Erythroblast (primary cell): ENCODE results near the gene THEM5.
A peak's percentile ranks its signal among the peaks of the same experiment; 100 is the strongest.

ENCODE experiments used
- DNase-seq, 2 experiments: peaks; one replicate each; lab custom pipeline; 2025; lab: John Stamatoyannopoulos, UW
- GATA1 ChIP-seq: IDR thresholded peaks from 2 replicates; pipeline ENCODE4 v1.6.1; 2011; ENCODE audit warnings: low read depth, mild to moderate bottlenecking, control low read depth, low read length, moderate library complexity
- POLR2A ChIP-seq: IDR thresholded peaks from 2 replicates; pipeline ENCODE4 v1.6.1; 2011; ENCODE audit warnings: mild to moderate bottlenecking, low read length

THEM5 gene

DNA sequence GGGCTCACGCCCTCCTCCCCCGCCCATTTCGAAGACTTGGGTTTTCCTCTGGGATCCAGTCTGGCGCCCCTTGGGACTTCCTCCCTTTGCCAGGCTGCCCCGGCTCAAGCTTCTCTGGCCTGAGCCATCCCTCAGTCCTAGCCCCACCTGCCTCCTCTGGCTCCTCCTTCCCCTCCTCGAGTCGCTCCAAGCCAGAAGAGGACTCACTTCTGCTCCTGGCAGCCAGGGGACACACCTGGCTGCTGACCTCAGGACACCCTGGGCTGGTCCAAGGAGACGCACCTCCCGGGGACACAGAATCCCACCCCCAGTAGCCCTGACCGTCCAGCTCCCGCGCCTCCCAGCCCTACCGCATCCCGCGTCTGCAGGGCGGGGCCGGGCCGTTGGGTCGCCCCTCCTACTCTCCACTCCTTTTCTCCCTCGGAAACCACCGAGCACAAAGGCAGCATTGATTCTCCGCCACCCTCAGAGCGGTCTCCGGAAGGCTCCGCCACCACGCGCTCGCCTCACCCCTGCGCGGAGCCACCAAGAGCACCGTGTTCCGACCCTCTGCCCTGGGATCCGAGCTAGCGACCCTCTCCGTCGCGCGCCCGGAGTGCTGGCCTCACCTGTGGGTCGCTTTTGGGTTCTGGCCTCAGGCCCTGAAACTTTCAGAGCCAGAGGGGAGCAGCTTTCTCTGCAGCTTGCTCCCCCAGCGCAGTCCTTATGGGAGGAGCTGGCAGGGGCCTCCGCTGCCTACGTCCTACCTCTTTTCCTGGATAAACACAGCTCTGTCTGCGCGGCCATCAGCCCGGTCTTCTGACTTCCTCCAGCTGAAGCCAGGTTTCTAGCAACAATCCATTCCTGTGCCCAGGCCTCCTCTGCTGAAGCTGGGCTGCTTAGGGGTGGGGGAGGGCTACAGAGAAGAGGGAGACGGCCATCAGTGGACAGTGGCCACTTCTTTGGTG lies 13.8 kb downstream of the THEM5 start, which contains the start of gene C2CD4D:
TSS of gene C2CD4D (minus strand) at position 364 of the 947 bp plus-strand sequence. CDS start 831 bp downstream, outside the sequence.
- TF ChIP-seq POLR2A (no peak), GATA1 (no peak)
- no peak for DNase-seq

DNA sequence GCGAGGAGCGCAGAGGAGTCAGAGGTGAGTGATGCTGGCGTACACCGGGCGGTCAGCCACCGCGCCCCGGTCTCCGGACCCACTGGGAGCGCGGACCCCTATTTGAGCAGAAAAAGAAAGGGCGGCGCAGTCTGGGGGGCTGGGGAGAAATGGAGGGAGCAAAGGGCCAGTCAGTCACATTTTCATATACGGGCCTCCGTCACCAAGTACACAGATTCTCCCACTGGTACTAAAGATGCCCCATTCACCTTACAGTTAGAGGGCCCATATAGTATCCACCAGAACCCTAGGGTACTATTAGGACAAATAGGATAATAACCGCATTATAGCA lies 14.5 kb downstream of the THEM5 start:
- no peak for DNase-seq
- TF ChIP-seq GATA1 (no peak), POLR2A (no peak)

DNA sequence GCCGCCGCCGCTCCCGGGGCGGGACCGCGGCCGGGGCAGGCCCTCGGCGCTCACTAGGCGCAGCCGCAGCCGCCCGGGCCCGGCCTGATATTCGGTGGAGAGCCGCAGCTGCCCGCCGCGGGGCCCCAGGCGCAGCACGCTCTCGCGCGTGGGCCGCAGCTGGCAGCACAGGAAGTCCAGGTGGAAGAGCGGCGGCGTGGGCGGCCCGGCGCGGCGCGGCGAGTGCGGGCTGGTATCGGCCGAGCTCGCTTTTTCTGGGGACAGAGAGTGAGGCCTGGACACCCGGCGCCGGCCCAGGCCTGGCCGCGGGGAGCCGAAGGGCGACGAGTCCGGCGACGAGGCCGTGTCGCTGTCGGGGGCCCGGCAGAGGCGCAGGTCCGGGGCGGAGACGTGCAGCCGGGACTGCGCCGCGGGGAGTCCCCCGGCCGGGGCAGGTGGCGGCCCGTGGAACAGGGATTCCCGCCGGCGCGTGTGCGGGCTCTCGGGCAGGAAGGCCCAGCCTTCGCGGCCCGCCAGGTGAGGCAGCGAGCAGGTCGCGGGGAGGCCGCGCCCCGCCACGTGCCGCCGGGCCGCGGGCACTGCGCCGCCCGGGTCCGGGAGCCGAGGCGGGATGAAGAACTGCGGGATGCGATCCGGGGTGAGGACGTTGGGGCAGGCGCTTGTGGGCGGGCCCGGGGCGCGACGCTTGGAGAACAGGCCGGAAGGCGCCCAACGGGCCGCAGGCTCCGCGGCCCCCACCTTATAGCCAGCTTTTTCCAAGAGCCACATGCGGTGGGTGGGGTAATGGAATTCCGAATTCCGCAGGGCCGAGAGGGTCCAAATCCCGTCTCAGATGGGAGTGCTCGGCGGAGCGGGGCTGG lies 15.1 kb downstream of the THEM5 start:
- no peak for TF ChIP-seq GATA1
- TF ChIP-seq POLR2A = no peak
- peak; percentile 17 to 18 for DNase-seq

DNA sequence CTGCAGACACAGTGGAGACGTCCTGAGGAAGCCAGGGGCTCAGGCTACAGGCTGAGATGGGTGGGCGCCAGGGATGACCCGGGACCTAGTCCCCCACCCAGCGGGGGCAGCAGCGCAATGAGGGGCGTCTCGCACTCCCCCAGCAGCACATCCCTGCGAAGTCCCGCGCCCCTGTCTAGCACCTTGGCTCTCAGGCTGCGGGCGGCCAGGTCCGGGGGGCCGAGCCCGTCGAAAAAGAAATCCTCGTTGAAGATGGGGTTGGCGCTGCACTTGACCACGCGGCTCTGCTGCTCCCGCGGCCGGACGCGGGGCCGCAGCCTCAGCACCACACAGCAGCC lies 15.7 kb downstream of the THEM5 start:
- DNase-seq = no peak
- TF ChIP-seq POLR2A (no peak), GATA1 (no peak)

DNA sequence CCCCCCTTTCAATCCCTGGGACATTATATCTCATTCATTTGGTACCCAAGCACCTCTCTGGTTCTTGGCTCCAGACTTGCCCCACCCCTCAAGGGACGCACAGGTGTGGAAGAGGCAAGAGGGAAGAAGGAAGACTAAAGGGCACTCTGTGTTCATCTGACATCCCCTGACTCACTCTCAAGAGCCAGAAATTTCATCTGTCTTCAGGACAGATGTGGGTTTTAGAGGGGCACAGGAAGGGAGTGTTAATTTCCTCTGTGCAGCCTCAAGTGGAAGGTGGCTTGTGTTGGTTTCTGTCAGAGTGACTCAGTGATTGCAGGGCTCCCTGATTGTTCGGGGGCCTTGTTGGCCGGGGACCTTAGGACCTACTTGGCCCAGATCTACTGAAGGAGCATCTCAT lies 16.3 kb downstream of the THEM5 start:
- no peak for TF ChIP-seq GATA1
- TF ChIP-seq POLR2A = no peak
- DNase-seq = no peak

DNA sequence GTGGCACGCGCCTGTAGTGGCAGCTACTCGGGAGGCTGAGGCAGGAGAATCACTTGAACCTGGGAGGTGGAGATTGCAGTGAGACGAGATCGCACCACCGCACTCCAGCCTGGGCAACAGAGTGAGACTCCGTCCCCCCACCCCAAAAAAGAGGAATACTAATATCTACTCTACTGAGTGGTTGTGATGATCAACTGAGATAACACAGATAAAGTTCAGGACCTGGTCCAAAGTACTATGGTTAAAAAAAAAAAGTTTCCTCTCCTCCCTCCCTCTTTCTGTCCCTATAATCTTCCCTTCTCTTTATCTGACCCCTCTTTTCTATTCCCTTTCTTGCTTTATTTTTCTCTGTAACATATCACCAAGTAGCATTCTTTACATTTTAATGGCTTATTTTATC lies 17.9 kb downstream of the THEM5 start:
- no peak for DNase-seq
- TF ChIP-seq GATA1 (no peak), POLR2A (no peak)

DNA sequence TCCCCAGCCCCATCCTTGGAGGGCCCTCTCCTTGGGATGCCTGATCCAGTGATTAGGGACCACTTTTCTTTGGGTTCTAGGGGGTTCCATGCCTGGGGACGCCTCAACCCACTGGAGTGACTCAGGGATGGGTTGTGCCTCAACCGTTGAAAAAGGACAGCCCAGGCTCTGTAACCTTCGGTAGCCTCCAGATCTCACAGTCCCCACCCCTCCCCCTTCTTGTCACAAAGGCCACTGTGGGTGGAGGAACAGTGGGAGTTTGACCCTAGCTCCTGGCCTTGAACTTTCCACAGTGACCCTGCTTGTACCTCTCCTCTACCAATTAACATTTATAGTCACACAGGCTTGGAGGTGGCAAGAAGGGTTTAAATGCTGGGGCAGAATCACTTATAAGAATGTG lies 19.3 kb downstream of the THEM5 start:
- TF ChIP-seq POLR2A (no peak), GATA1 (no peak)
- no peak for DNase-seq

DNA sequence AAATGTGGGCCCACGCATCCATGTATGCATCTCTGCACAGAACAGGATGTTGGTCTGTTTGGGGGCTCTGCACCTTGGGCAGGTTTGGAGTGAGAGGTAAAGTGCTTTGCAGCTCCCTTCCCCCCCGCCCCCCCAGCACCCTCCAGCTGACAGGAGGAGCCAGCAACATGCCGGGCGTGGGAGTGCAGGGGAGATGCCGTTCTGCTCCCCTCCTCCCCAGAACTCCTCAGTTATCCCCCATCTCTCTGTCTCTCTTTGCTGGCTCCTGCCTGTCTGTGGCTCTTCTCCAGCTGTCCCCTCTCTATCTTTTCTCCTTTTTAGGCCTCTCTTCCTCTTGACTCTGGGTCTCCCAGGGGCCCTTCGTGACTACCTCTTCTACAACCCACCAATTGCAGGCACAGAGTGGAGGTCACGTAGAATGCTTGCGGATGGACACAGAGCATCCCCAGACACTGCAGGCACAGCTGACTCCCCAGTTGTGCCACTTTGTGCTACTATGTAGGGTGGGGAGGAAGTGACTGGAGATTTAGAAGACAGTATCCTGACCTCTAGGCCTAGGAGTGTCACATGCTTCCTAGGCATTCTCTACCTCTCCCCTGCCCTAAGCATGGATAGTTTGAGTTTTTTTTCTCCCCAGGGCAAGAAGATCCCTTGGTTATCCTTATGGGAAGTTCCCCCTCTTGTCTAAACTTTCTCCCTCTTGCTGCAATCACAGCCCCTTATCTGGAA lies 20.2 kb downstream of the THEM5 start:
- DNase-seq = no peak

GRCh38 chr1:151832318-151832980 lies 21.1 kb downstream of the THEM5 start:
- TF ChIP-seq POLR2A = no peak
- TF ChIP-seq GATA1 = no peak
- DNase-seq = no peak

More for the DNA sequence above, 20.2 kb downstream of the THEM5 start:
- TF ChIP-seq POLR2A = no peak
- TF ChIP-seq GATA1 = no peak

DNA sequence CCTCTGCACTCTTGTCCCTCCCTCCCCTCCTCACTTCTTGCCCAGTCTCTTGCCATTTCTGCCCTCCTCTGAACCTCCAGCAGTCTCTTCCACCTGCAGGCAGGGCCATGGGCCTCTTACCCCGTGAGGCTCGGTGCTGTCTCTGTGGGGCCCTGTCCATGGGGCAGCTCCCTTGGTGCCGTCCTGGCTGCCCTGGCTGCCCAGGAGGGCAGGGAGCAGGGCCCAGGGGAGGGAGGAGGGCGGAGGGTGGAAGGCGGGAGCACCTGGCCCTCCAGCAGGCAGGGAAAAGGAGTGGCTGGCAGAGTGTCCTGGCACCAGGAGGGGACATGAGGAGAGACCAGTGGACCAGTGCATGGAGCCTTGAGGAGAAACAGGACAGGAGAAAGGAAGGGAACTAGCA lies 21.9 kb downstream of the THEM5 start, which contains the start of gene RORC:
TSS of gene RORC (minus strand) at position 198 of the 400 bp plus-strand sequence. CDS start at position 160, 38 bp downstream.
- no peak for TF ChIP-seq POLR2A
- TF ChIP-seq GATA1 = no peak

DNA sequence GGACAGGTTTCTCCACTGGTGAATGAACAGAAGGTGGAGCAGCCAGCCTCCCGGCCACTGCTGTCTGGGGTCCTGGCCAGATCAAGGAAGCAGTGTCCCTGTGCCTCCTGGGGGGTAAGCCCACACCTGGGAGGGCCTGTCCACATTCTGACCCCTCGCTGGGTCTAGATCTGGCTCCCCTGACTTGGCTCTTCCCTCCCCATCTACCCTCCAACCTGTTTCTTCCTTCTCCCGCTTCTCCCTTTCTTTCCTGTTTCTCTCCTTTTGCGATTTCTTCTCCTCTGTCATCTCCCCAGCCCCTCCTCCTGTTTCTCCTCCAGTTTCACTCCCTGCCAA lies 22.3 kb downstream of the THEM5 start:
- DNase-seq = no peak
- TF ChIP-seq GATA1 = no peak
- TF ChIP-seq POLR2A = no peak

More for the DNA sequence above, 21.9 kb downstream of the THEM5 start, which contains the start of gene RORC:
- no peak for DNase-seq

DNA sequence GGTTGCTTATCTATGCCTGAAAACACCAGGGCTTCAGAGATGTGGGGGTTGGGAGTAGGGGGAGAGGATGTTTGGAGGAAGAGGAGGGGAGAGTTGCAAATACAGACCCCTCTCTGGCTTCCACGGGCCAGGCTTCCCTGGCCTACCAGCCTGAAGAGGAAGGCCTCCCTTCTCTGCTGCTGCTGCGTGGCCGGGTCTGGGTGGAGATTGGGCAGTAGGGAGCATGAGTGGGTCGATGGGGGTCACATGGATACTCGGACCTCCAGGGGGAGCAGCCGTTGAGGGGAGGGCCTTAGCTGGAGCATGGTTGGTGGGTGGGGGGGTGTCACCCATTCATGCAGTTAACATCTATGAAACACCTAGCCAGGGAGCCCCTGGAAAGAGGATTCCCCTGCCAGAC lies 23.5 kb downstream of the THEM5 start:
- DNase-seq = no peak

GRCh38 chr1:151829352-151830046 lies 24.0 kb downstream of the THEM5 start:
- TF ChIP-seq GATA1 (no peak), POLR2A (no peak)
- DNase-seq = no peak

More for the DNA sequence above, 23.5 kb downstream of the THEM5 start:
- TF ChIP-seq POLR2A = no peak
- TF ChIP-seq GATA1 = no peak

GRCh38 chr1:151828921-151829320 lies 24.6 kb downstream of the THEM5 start:
- no peak for DNase-seq
- TF ChIP-seq GATA1 (no peak), POLR2A (no peak)
